ENCODE measurements around the gene KIAA0232. TPM values are rescaled to one million over a fixed set of nuclear protein-coding genes. Genes with fewer than 3 reads are reported as not detected.

The KIAA0232 gene
- total RNA-seq, 2 experiments from 2014 or later: 16.5 to 17.3 TPM

Other genes starting within 250 kb of the KIAA0232 start
- gene MAN2B2, start 207.5 kb upstream of the KIAA0232 start, total RNA-seq: 10 to 100 TPM; 36.1 to 36.7 TPM
- 100 to 1,000 TPM in 1 of 2 experiments, 10 to 100 TPM in 1; 91.3 to 107 TPM for gene MRFAP1, start 142.0 kb upstream of the KIAA0232 start, total RNA-seq
- gene S100P, start 88.8 kb upstream of the KIAA0232 start, total RNA-seq: 1 to 10 TPM; 5.3 to 7.2 TPM
- gene MRFAP1L1, start 72.9 kb upstream of the KIAA0232 start, total RNA-seq: 10 to 100 TPM; 74.5 to 74.9 TPM
- 10 to 100 TPM; 16.6 to 17.6 TPM for gene BLOC1S4, start 66.6 kb upstream of the KIAA0232 start, total RNA-seq
- gene TBC1D14, start 127.1 kb downstream of the KIAA0232 start, total RNA-seq: 10 to 100 TPM; 50.1 to 50.2 TPM